Left lung (tissue), 10 donors: Measurements from ENCODE around the gene PLB1. TPM values are rescaled to one million over a fixed set of nuclear protein-coding genes. Genes with fewer than 3 reads are reported as not detected.
A peak's percentile ranks its signal among the peaks of the same experiment; 100 is the strongest.

Source experiments
- ATAC-seq: fragments of 200-7000 bp; cut with Tn5 transposase; one replicate; pipeline ENCODE4 v1.9.1; 2020; ENCODE audit warnings: moderate library complexity
- DNase-seq, 4 donors: peaks; one replicate each; pipeline ENCODE4 v3.0.0-alpha.2; 2013 to 2020
- H3K27ac ChIP-seq, 2 donors: fragments of 200-600 bp; sonication (generic) in 1 of 2; one replicate each; pipeline versions ENCODE4 v1.5.0 to v1.8.0; 2020 to 2021
- H3K27me3 ChIP-seq, 2 donors: fragments of 200-600 bp; sonication (generic) in 1 of 2; one replicate each; pipeline versions ENCODE4 v1.5.0 to v1.8.0; 2020 to 2021
- H3K36me3 ChIP-seq, 2 donors: fragments of 200-600 bp; sonication (generic) in 1 of 2; one replicate each; pipeline versions ENCODE4 v1.5.0 to v1.8.0; 2020 to 2021
- H3K4me1 ChIP-seq, 2 donors: fragments of 200-600 bp; one replicate each; pipeline ENCODE4 v1.8.0; 2021
- H3K4me3 ChIP-seq, 2 donors: fragments of 200-600 bp; sonication (generic) in 1 of 2; one replicate each; pipeline versions ENCODE4 v1.5.0 to v1.8.0; 2020 to 2021; ENCODE audit warnings: mild to moderate bottlenecking in 1 of 2
- H3K9me3 ChIP-seq, 2 donors: fragments of 200-600 bp; sonication (generic) in 1 of 2; one replicate each; pipeline versions ENCODE4 v1.5.0 to v1.8.0; 2020 to 2021
- intact Hi-C, 2 donors: fragments of 100-400 bp; cut with DNase I; formaldehyde crosslinking; loops; one replicate each; pipeline versions ENCODE4 v1.11.2 to v1.14.2; 2022
- polyA plus RNA-seq, 6 donors: library from polyadenylated mRNA; unstranded; fragments of 120-200 nt; gene quantifications; one replicate each; pipeline ENCODE4 v1.2.1, GENCODE V29; 2013; ENCODE audit not compliant: insufficient read length in 6 of 6
- total RNA-seq, 2 donors: library from RNA; stranded (reverse); fragmentation: NEBNext Ultra II Directional; extraction: Animal tissue kit (Norgen Biotek cat#: 25700); gene quantifications; one replicate each; pipeline ENCODE4 v1.2.1, GENCODE V29; 2021
- TF ChIP-seq, protein P1 (sequence below), 2 donors: fragments of 200-600 bp; sonication (generic) in 1 of 2; IDR thresholded peaks; one replicate each; pipeline versions ENCODE4 v1.5.0 to v1.8.0; 2021; ENCODE audit warnings: antibody characterized with exemption in 2 of 2
- donor health status: DM: no; HTN: yes; CAD: no.
- donor health status: DM: no; HTN: no; CAD: no.

PLB1 gene
- total and polyA plus RNA-seq, 8 donors, result 0.94 to 6.8 (median 1.9) TPM

DNA sequence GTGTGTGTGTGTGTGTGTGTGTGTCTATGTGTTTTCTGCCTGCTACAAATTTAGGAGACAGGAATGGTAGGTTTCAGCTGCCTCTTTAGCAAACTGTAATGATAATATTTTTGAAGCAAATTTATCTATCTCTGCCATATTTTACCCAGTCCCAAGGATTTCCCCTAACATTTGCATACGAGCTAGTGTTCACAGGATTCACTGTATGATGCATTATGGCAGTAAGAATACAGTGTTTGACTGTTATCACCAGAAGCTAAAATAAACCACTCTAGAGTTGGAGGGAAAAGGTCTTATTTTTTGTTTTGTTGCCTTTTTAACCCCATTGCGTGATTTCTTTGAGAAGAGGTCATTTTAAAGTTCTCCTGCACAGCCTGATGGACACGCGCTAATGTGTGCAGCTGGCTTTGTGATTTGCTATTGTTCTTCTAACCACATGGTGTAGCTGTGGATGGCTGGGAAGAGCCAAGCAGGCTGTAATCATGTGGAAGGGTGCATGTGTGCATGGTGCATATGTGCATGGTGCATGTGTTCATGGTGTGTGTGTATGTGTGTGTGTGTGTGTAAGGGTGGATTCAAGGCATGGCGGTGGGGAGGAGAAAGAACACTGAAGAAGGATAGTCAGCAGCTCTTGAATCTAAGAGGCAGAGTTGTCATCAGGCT lies 62.4 kb downstream of the PLB1 start:
- no peak overlapping the region for H3K4me3 ChIP-seq
- H3K27me3 ChIP-seq, result no peaks in the 10 kb centered on the region
- H3K27ac ChIP-seq, result no peak overlapping the region
- TF ChIP-seq, protein P1, sequence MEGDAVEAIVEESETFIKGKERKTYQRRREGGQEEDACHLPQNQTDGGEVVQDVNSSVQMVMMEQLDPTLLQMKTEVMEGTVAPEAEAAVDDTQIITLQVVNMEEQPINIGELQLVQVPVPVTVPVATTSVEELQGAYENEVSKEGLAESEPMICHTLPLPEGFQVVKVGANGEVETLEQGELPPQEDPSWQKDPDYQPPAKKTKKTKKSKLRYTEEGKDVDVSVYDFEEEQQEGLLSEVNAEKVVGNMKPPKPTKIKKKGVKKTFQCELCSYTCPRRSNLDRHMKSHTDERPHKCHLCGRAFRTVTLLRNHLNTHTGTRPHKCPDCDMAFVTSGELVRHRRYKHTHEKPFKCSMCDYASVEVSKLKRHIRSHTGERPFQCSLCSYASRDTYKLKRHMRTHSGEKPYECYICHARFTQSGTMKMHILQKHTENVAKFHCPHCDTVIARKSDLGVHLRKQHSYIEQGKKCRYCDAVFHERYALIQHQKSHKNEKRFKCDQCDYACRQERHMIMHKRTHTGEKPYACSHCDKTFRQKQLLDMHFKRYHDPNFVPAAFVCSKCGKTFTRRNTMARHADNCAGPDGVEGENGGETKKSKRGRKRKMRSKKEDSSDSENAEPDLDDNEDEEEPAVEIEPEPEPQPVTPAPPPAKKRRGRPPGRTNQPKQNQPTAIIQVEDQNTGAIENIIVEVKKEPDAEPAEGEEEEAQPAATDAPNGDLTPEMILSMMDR (IDR thresholded peaks at IDR 0.05), result no peak
- DNase-seq (no peak), ATAC-seq (no peak)
- H3K36me3 ChIP-seq, result no peaks in the 10 kb centered on the region
- intact Hi-C loops, result no loop called here
- H3K9me3 ChIP-seq, result no peaks in the 10 kb centered on the region
- H3K4me1 ChIP-seq, result no peaks in the 10 kb centered on the region

DNA sequence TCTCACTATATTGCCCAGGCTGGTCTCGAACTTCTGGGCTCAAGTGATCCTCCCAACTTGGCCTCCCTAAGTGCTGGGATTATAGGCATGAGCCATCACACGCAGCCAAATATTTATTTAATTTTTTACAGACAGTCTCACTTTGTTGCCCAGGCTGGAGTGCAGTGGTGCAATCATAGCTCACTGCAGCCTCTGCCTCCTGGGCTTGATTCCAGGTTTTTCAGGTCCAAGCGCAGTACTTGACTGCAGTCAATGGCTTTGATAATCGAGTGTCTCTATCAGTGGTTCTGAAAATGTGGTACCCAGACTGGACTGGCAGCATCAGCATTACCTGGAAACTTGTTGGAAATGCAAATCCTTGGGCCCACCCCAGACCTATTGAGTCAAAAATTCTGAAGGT lies 63.1 kb downstream of the PLB1 start:
- TF ChIP-seq, protein P1 (IDR thresholded peaks at IDR 0.05), result no peak
- DNase-seq, result no peak
- no peak for ATAC-seq
- intact Hi-C loops, result no loop called here
- Histone ChIP-seq H3K4me1 (no peaks in the 10 kb centered on the region), H3K9me3 (no peaks in the 10 kb centered on the region), H3K4me3 (no peak overlapping the region), H3K27me3 (no peaks in the 10 kb centered on the region), H3K27ac (no peak overlapping the region), H3K36me3 (no peaks in the 10 kb centered on the region)

DNA sequence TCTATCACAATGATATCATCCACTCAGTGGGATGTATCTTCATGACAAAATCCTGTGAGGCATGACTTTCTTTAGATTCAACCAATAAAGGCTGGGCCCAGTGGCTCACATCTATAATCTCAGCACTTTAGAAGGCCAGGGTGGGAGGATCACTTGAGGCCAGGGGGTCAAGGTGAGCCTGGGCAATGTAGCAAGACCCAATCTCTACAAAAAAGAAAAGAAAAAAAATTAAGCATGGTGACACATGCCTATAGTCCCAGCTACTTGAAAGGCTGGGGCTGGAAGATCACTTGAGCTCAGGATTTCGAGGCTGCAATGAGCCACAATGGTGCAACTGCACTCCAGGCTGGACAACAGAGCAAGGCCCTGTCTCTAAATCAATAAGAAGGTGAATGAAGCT lies 68.0 kb downstream of the PLB1 start:
- no peak overlapping the region for H3K27ac ChIP-seq
- TF ChIP-seq, protein P1 (IDR thresholded peaks at IDR 0.05), result no peak
- no peaks in the 10 kb centered on the region for H3K27me3 ChIP-seq
- intact Hi-C loops, result no loop called here
- ATAC-seq, result no peak
- peaks cover 0 to 14% of the 10 kb centered on the region in 2 donors for H3K4me1 ChIP-seq
- no peak overlapping the region for H3K4me3 ChIP-seq
- H3K36me3 ChIP-seq, result no peaks in the 10 kb centered on the region
- DNase-seq, result no peak
- H3K9me3 ChIP-seq, result no peaks in the 10 kb centered on the region

DNA sequence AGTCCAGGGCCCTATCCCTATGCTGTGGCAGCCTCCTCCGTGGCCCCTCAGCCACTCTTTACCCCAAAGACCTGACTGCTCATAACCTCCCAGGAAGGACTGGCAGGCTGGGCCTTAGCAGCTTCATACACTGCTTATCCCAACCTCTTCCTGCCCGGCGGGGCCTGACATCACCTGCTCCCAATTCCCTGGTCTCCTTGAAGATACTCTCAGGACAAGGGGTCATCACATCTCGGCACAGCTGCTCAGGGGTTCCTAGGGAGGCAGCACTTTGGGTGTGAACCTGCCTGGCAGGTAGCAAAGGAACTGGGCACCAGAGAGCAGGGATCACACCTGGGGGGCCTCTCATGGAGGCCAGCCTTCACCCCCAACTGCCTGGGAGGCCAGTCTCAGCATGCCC lies 68.5 kb downstream of the PLB1 start:
- peak in 1 of 4 donors; percentile 20 for DNase-seq
- TF ChIP-seq, protein P1 (IDR thresholded peaks at IDR 0.05), result no peak
- H3K36me3 ChIP-seq, result no peaks in the 10 kb centered on the region
- H3K27me3 ChIP-seq, result no peaks in the 10 kb centered on the region
- no peak overlapping the region for H3K27ac ChIP-seq
- no peak for ATAC-seq
- H3K4me1 ChIP-seq, result peaks cover 0 to 14% of the 10 kb centered on the region in 2 donors
- H3K4me3 ChIP-seq, result no peak overlapping the region
- intact Hi-C loops, result no loop called here
- H3K9me3 ChIP-seq, result no peaks in the 10 kb centered on the region

DNA sequence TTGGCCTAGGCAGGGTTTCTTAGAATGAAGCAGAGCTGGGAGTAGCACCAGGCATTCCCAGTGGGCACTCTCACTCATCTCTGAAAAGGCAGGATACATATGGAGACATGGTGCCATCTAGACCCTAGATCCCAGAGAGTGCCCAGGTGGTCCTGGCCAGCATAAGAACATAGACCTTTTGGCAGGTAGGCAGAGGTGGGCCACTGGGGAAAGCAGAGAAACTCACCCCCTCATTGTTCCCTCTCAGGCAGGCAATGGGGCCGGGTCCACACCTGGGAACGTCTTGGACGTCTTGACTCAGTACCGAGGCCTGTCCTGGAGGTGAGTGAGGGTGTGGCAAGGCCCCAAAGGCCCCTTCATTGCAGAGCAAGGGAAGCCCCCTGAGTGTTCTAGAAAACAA lies 69.2 kb downstream of the PLB1 start:
- Histone ChIP-seq H3K9me3 (no peaks in the 10 kb centered on the region), H3K4me1 (peaks cover 0 to 14% of the 10 kb centered on the region in 2 donors), H3K4me3 (no peak overlapping the region), H3K27me3 (no peaks in the 10 kb centered on the region), H3K36me3 (no peaks in the 10 kb centered on the region), H3K27ac (no peak overlapping the region)
- peak in 1 of 4 donors; percentile 27 for DNase-seq
- intact Hi-C loops, result no loop called here
- TF ChIP-seq, protein P1 (IDR thresholded peaks at IDR 0.05), result no peak
- no peak for ATAC-seq
